A549 treated with Hydrocortisone at 1 μM for 4 hours (cell line): ENCODE results near the gene ZACN. TPM values are rescaled to one million over a fixed set of nuclear protein-coding genes. Genes with fewer than 3 reads are reported as not detected.

Source experiments
- total RNA-seq: library from RNA; stranded (reverse); fragments of 200-300 nt; extraction: Qiagen RNA extraction; gene quantifications from 5 replicates; pipeline ENCODE4 v1.2.3, GENCODE V29; 2022

ZACN gene
- 0.13 to 0.53 TPM (median 0.33 TPM) in 5 replicates for total RNA-seq

DNA sequence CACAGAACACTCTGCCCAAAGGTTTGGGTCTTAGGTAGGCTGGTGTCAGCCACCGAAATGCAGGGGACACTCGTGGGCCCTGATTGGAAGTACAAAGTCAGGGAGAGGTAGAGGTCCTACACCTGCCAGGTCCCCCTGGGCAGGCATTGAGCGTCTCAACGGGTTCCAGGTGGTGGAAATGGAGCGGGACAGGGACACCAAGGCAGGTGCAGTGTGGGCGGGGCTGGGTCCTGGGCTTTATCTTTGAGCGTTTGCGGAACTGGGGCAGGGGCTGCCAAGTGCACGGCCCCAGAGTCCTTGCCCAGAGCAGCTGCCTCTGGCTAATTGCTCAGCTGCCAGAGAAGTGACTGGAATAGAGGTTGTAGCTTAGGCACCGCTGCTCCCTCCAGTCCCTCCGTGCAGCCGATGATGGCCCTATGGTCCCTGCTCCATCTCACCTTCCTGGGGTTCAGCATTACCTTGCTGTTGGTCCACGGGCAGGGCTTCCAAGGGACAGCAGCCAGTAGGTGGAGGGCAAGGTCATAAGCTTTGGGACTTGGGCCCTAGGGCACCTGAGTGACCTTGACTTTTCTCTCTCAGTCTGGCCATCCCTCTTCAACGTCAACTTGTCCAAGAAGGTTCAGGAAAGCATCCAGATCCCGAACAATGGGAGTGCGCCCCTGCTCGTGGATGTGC lies at the start of gene ZACN:
TSS of gene ZACN (plus strand) at position 323 of the 675 bp plus-strand sequence. CDS start at position 406, 83 bp downstream.

DNA sequence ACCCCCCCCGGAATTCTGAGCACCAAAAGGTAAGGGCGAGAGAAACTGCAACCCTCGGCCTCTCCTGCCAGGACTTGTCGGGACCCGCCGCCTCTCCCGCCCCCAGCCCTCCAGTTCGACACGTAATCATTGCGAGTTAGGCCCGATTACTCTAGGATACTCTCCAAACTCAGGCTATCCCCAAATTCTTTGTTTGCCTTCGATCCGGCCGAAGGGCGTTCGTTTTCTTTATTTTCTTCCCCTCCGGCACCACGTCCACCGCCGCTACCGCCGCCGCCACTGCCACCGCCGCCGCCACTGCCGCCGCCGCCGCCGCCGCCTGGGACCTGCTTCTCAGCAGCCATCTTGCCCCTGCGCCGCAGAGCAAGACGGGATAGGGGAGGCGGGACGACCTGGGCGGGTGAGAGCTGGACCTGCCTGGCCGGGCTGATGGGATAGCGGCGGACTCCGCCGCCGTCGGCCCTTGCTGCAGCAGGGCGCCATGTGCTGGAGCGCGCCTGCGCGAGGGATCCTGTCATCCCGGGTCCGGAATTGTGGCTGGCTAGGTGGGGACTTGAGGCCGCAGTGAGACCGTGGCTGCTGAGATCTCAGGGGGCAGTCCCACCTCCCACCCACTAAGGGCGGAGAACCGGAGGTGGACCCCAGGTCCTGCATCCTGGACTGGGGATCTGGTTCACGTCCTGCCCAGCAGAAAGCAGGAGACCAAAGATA lies 6.7 kb upstream of the ZACN start, which contains the start of gene SRP68:
TSS of gene SRP68 (minus strand) at position 370 of the 711 bp plus-strand sequence. CDS start at position 344, 26 bp downstream.

DNA sequence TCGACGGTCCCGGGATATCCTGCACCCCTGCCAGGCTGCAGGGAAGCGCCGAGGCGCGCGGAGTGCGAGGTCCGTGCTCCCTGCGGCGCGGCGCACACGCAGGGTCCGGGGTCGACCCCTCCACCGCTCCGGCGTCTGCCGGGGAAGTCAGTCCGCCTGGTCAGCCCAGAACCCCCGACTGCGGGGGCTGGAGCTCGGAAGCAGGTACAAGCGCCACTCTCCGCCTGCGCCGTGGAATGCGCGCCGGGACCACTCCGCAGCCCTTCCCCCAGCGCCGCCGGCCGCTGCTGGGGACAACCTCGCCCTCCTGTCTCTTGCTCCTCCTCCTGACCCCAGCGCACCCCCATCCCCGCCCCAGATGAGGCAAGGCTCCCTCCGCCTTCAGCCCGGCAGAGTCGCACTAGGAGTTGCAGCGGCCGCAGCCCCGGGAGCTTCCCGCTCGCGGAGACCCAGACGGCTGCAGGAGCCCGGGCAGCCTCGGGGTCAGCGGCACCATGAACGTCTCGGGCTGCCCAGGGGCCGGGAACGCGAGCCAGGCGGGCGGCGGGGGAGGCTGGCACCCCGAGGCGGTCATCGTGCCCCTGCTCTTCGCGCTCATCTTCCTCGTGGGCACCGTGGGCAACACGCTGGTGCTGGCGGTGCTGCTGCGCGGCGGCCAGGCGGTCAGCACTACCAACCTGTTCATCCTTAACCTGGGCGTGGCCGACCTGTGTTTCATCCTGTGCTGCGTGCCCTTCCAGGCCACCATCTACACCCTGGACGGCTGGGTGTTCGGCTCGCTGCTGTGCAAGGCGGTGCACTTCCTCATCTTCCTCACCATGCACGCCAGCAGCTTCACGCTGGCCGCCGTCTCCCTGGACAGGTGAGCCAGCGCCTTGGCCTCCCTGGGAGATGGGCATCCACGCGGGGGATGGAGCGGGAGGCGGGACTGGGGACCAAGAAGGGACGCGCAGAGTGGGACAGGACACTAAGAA lies 4.3 kb upstream of the ZACN start, which contains the start of gene GALR2:
TSS of gene GALR2 (plus strand) at position 392 of the 974 bp plus-strand sequence. CDS start at position 495, 103 bp downstream.

DNA sequence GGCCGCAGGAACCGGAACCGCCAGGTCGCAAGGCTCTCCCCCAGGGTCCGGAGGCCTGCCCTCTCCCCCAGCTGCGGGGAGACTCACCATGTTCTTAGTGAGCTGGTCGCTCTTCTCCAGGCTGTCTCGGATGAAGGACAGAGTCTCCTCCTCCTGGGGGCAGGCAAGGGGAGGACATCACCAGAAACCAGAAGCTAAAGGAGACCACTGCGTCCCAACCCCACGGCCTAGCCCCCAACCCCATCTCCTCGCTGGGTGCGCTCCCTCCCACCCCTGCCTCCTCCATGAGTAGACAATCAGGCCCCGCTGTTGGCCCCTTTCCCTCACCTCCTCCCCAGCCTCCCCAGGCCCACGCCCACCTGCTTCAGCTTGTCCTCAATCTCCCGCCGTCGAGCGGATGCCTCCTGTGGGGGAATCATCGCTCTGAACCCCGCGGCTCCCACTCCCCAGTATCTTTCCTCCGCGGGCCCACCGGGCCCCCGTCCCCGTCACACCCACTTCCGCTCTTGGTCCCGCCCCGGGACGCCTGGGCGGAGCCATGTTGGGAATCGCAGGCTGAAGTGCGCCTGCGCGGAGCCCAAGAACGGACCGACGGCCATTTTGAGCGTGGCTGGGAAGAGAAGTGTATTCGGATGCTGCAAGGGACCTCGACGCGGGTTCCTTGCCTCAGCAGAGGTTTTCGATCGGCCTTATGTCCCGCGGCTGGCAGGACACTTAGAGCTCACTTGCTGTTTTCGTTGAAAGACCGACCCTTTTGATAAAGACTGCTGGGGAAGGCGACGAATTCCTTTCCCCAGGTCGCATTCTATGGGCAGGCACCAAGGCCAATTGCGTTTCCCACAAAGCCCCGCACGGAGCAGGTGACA lies 24.5 kb downstream of the ZACN start, which contains the start of gene EXOC7:
TSS of gene EXOC7 (minus strand) at position 514 of the 866 bp plus-strand sequence. CDS start at position 419, 95 bp downstream.

Other genes starting within 250 kb of the ZACN start
- gene UNC13D, start 234.8 kb upstream of the ZACN start, total RNA-seq = 5.0 to 6.8 TPM (median 5.9 TPM) in 5 replicates
- gene WBP2, start 223.8 kb upstream of the ZACN start, total RNA-seq = 78.8 to 101 TPM (median 86.8 TPM) in 5 replicates
- 134 to 188 TPM (median 179 TPM) in 5 replicates for gene TRIM47, start 200.6 kb upstream of the ZACN start, total RNA-seq
- 31.1 to 41.1 TPM (median 35.9 TPM) in 5 replicates for gene TRIM65, start 182.2 kb upstream of the ZACN start, total RNA-seq
- gene MRPL38, start 174.3 kb upstream of the ZACN start, total RNA-seq = 90.5 to 127 TPM (median 118 TPM) in 5 replicates
- gene FBF1, start 138.1 kb upstream of the ZACN start, total RNA-seq = 5.8 to 8.8 TPM (median 7.4 TPM) in 5 replicates
- 14.4 to 19.8 TPM (median 16.1 TPM) in 5 replicates for gene ACOX1, start 100.0 kb upstream of the ZACN start, total RNA-seq
- gene TEN1, start 99.9 kb upstream of the ZACN start, total RNA-seq = 22.1 to 25.6 TPM (median 24.6 TPM) in 5 replicates
- 2.8 to 5.7 TPM (median 4.7 TPM) in 5 replicates for gene CDK3, start 78.3 kb upstream of the ZACN start, total RNA-seq
- gene EVPL, start 51.9 kb upstream of the ZACN start, total RNA-seq = 14.7 to 18.8 TPM (median 16.8 TPM) in 5 replicates
- 80.7 to 90.9 TPM (median 85.2 TPM) in 5 replicates for gene SRP68, start 6.7 kb upstream of the ZACN start, total RNA-seq
- 0.89 to 1.8 TPM (median 1.7 TPM) in 5 replicates for gene GALR2, start 4.4 kb upstream of the ZACN start, total RNA-seq
- gene EXOC7, start 24.6 kb downstream of the ZACN start, total RNA-seq = 57.5 to 64.4 TPM (median 61.2 TPM) in 5 replicates
- 0.76 to 1.0 TPM (median 0.84 TPM) in 5 replicates for gene FOXJ1, start 62.1 kb downstream of the ZACN start, total RNA-seq
- gene RNF157, start 161.3 kb downstream of the ZACN start, total RNA-seq = 8.2 to 11.2 TPM (median 10.6 TPM) in 5 replicates
- 87.3 to 156 TPM (median 136 TPM) in 5 replicates for gene UBALD2, start 186.2 kb downstream of the ZACN start, total RNA-seq
- gene QRICH2, start 229.1 kb downstream of the ZACN start, total RNA-seq = 0.62 to 1.2 TPM (median 1.0 TPM) in 5 replicates